ENCODE results near the gene HES2.

DNA sequence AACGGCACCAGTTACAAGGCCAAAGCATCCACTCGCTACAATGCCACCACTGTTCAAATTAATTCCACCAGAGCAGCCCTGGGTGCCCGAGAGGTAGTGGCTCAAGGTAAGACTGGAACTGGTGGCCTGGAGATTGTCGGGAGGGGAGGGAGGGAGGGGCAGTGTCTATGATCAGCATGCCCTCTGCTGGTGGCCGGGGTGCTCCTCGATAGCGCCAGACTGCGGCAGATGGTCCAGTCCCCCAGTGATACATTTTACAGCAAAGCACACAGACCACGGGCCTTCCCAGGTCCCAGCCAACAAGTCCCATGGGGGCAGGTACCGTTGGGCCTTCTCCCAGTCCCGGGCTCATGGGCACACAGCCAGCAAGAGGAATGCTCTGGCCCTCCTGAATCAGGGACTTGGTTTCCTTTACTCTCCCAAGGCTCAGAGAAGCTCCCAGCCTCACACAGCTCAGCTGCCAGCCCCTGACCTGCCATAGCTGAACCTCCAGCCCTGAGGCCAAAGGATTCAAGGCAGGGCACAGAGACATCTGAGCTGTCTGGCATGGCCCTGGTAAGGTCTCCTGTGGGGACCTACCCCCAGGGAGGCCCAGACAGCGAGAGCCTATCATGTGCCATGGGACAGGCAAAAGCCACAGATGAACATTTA is 41.5 kb downstream of the HES2 start:
- TF ChIP-seq CTCF (IDR thresholded peaks at IDR 0.05) (no peak), POLR2AphosphoS5 (IDR thresholded peaks at IDR 0.05; ENCODE audit: insufficient read depth in 1 of 2, low read depth in 1 of 2) (no peak)

Measured in vagina (tissue), 2 donors.